Measurements from ENCODE around the gene DHRSX. TPM values are rescaled to one million over a fixed set of nuclear protein-coding genes. Genes with fewer than 3 reads are reported as not detected.

DHRSX gene
- total and polyA plus RNA-seq, 9 of the 15 experiments (the other 6 are each of a cell fraction or from before 2014, with no cell fraction given), result 0.59 to 11.0 (median 6.2) TPM

DNA sequence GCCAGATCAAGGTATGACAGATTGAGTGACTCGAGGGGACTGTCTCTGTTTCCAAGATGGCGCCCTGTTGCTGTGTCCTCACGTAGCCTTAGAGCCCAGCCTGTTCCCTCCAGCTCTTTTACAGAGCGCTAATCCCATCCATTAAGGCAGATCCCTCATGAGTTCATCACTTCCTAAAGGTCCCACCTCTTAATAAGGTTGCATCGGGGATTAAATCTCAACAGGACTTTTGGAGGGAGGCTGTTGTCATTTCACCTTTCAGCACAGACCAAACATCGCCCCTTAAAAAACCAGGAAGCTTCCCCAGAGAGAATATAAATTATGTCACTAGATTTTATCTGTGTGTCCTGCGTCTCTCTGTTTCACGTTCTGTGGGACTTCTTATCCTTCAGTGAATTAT is 32.6 kb upstream of the DHRSX start (continued):
- TF ChIP-seq RNF2 (IDR thresholded peaks at IDR 0.05), result no peak
- no peak for TF ChIP-seq TRIM24 (IDR thresholded peaks at IDR 0.05)
- no peak for TF ChIP-seq RB1 (IDR thresholded peaks at IDR 0.05; ENCODE audit: low read depth)
- TF ChIP-seq THRA (IDR thresholded peaks at IDR 0.05), result peak; percentile 68; the same call in 1 of the 2 replicates
- no peak for TF ChIP-seq PBX2 (CRISPR knock-in tag; IDR thresholded peaks at IDR 0.05; ENCODE audit: low read depth)
- peak; percentile 84 for TF ChIP-seq PBX2 (tag; conservative IDR thresholded peaks at IDR 0.05; ENCODE audit: low read depth)
- TF ChIP-seq MEIS2 (IDR thresholded peaks at IDR 0.05; ENCODE audit: partially characterized antibody), result peak; percentile 85
- TF ChIP-seq OTX1 (CRISPR knock-in tag; IDR thresholded peaks at IDR 0.05), result no peak
- TF ChIP-seq SRSF7 (optimal IDR thresholded peaks at IDR 0.05; ENCODE audit: low read depth, low read length), result no peak
- no peak for TF ChIP-seq ZNF224 (CRISPR knock-in tag; IDR thresholded peaks at IDR 0.05)
- TF ChIP-seq BACH1 (tag; IDR thresholded peaks at IDR 0.05), result no peak
- TF ChIP-seq, protein P1, sequence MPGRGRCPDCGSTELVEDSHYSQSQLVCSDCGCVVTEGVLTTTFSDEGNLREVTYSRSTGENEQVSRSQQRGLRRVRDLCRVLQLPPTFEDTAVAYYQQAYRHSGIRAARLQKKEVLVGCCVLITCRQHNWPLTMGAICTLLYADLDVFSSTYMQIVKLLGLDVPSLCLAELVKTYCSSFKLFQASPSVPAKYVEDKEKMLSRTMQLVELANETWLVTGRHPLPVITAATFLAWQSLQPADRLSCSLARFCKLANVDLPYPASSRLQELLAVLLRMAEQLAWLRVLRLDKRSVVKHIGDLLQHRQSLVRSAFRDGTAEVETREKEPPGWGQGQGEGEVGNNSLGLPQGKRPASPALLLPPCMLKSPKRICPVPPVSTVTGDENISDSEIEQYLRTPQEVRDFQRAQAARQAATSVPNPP (IDR thresholded peaks at IDR 0.05; ENCODE audit: borderline replicate concordance, insufficient read depth, insufficient read length), result no peak
- no peak for TF ChIP-seq ZNF212 (CRISPR knock-in tag; IDR thresholded peaks at IDR 0.05)
- TF ChIP-seq EHMT2 (IDR thresholded peaks at IDR 0.05), result peak; percentile 29; the same call in 1 of the 2 replicates
- TF ChIP-seq RCOR1 (IDR thresholded peaks at IDR 0.05; ENCODE audit: borderline replicate concordance in 1 of 2, low read depth in 2 of 2, low read length in 2 of 2), result 0 out of 4 replicates have a peak, but pooled peaks of 1 of the 2 experiments have one; percentile 14
- no peak for TF ChIP-seq CCNT2 (IDR thresholded peaks at IDR 0.05; ENCODE audit: borderline replicate concordance, extremely low read depth, insufficient read length, low read depth, low read length)
- TF ChIP-seq ZFX (CRISPR knock-in tag; IDR thresholded peaks at IDR 0.05), result no peak
- TF ChIP-seq RNF219 (CRISPR knock-in tag; IDR thresholded peaks at IDR 0.05), result no peak
- no peak for TF ChIP-seq U2AF2 (optimal IDR thresholded peaks at IDR 0.05; ENCODE audit: low read depth, low read length)
- TF ChIP-seq, protein P2, sequence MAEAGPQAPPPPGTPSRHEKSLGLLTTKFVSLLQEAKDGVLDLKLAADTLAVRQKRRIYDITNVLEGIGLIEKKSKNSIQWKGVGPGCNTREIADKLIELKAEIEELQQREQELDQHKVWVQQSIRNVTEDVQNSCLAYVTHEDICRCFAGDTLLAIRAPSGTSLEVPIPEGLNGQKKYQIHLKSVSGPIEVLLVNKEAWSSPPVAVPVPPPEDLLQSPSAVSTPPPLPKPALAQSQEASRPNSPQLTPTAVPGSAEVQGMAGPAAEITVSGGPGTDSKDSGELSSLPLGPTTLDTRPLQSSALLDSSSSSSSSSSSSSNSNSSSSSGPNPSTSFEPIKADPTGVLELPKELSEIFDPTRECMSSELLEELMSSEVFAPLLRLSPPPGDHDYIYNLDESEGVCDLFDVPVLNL (CRISPR knock-in tag; IDR thresholded peaks at IDR 0.05; ENCODE audit: low read depth), result no peak
- no peak for TF ChIP-seq POLR2A (conservative IDR thresholded peaks at IDR 0.05)
- TF ChIP-seq HDAC8 (tag; IDR thresholded peaks at IDR 0.05), result no peak
- TF ChIP-seq ERF (CRISPR knock-in tag; IDR thresholded peaks at IDR 0.05), result no peak
